ENCODE measurements around the gene CDKAL1. TPM values are rescaled to one million over a fixed set of nuclear protein-coding genes. Genes with fewer than 3 reads are reported as not detected.

CDKAL1 gene
- total and polyA plus RNA-seq, 2 donors (not counting 3 experiments of a cell fraction or from before 2014, with no cell fraction given), result 6.1 to 20.5 TPM

- H3K9me1 ChIP-seq (replicated peaks; ENCODE audit: control insufficient read depth, extremely low read depth, insufficient read depth, low read length), result no peaks in the 10 kb centered on the region
- FAIRE-seq (no peak), DNase-seq (ENCODE audit: low read depth, low spot score) (no peak)
- no peak overlapping the region for H3K4me3 ChIP-seq (replicated peaks in 1 of 3; ENCODE audit: insufficient read depth in 1 of 3, low read depth in 1 of 3, low read length in 3 of 3)
- H3K4me1 ChIP-seq (ENCODE audit: control insufficient read depth, extremely low read depth, insufficient read depth, low read length), result peaks cover 9% of the 10 kb centered on the region
- H2AFZ ChIP-seq (ENCODE audit: low read depth, low read length), result no peak overlapping the region
- TF ChIP-seq CTCF (IDR thresholded peaks at IDR 0.05; ENCODE audit: extremely low read depth in 1 of 2, insufficient read depth in 1 of 2, low read depth in 1 of 2, low read length in 2 of 2) (no peak), MAX (IDR thresholded peaks at IDR 0.05; ENCODE audit: insufficient read depth, insufficient read length) (no peak), POLR2AphosphoS5 (IDR thresholded peaks at IDR 0.05; ENCODE audit: insufficient read depth, low read depth, low read length) (no peak), POLR2A (IDR thresholded peaks at IDR 0.05; ENCODE audit: low read depth, low read length) (no peak), EZH2 (IDR thresholded peaks at IDR 0.05; ENCODE audit: borderline replicate concordance, low read depth, low read length, severe bottlenecking) (no peak), MYC (IDR thresholded peaks at IDR 0.05; ENCODE audit: low read depth, low read length) (no peak), FOS (IDR thresholded peaks at IDR 0.05; ENCODE audit: borderline replicate concordance, insufficient read depth, low read length) (no peak), GATA2 (IDR thresholded peaks at IDR 0.05; ENCODE audit: insufficient read depth, insufficient read length, low read depth, low read length) (no peak), JUN (IDR thresholded peaks at IDR 0.05; ENCODE audit: borderline replicate concordance, insufficient read depth, insufficient read length, low read depth) (no peak)
- H3K36me3 ChIP-seq (ENCODE audit: control insufficient read depth in 2 of 2, extremely low read depth in 1 of 2, insufficient read depth in 2 of 2, low read length in 2 of 2), result no peaks in the 10 kb centered on the region
- H3K27ac ChIP-seq (ENCODE audit: insufficient read depth, low read depth, low read length), result no peak overlapping the region
- dilution Hi-C loops (cut with MboI; ENCODE audit: extremely low pct_ligation_motif_present, low sequenced_read_pairs) (no loop called here), intact Hi-C loops (cut with micrococcal nuclease) (no loop called here)
- H3K4me2 ChIP-seq (ENCODE audit: insufficient read depth, low read length), result no peak overlapping the region
- H3K9ac ChIP-seq (replicated peaks; ENCODE audit: extremely low read depth, insufficient read depth, low read length), result no peak overlapping the region
- H4K20me1 ChIP-seq (replicated peaks; ENCODE audit: control insufficient read depth, extremely low read depth, insufficient read depth, low read length), result no peaks in the 10 kb centered on the region
- H3K9me3 ChIP-seq (replicated peaks; ENCODE audit: control insufficient read depth, insufficient read depth, low read length), result no peaks in the 10 kb centered on the region
- H3K79me2 ChIP-seq (ENCODE audit: control insufficient read depth, insufficient read depth, low read length), result no peaks in the 10 kb centered on the region
- POLR2A ChIA-PET, result no interaction called here
- CTCF ChIA-PET, result no interaction called here
- no TSS peak for BruUV-seq (replicated peaks)
- H3K27me3 ChIP-seq (ENCODE audit: control insufficient read depth in 2 of 2, insufficient read depth in 2 of 2, low read length in 2 of 2), result no peaks in the 10 kb centered on the region
Observed at GRCh38 chr6:21166754-21167153, 632.5 kb downstream of the CDKAL1 start.
